ENCODE data around the gene ADAMTS9.

The ADAMTS9 gene

DNA sequence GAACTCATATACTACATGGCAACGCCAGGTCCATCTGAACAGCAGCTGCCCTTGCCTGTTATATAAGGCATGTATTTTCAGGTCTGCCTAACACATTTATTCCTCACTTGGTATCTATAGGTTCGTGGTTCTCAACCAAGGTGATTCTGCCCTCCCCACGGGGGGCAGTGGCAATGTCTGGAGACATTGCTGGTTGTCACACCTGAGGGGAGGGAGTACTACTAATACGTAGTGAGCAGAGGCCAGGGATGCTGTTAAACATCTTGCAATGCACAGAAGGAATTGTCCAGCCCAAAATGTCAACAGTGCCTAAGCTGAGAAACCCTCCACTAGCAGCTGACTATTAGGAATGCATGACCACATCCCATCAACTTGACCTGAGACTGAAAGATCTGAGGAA lies 32.6 kb downstream of the ADAMTS9 start:
- DNase-seq (ENCODE audit: low spot score), result no peak
- FAIRE-seq, result no peak

GRCh38 chr3:64654013-64654412 lies 33.8 kb downstream of the ADAMTS9 start:
- no peak for FAIRE-seq

GRCh38 chr3:64653101-64653500 lies 34.7 kb downstream of the ADAMTS9 start:
- no peak for DNase-seq (ENCODE audit: low spot score)
- no peak for FAIRE-seq

More at GRCh38 chr3:64654013-64654412, 33.8 kb downstream of the ADAMTS9 start:
- DNase-seq (ENCODE audit: low spot score), result peak; percentile 32

DNA sequence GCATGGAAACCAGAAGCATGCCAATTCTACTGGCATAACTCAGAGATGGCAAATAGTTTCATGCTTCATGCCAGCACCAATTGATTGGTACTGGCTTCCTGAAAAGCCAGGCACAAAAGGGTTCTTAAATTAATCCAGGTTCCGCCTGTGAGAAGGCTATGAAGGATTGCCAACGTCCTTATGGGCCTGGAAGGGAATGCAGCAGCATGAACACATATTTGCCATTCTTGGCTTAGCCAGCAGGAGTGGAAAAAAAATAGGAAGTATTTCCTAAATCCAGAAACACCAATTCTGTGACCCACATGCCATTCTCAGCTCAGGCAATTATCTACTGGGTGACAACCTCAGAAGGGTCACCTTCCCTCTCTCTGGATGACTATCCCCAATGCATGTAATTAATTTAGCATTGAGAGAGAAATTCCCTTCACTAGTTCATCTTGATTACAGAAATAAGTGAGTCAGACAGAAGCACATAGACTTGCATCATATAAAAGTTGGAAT lies 36.0 kb downstream of the ADAMTS9 start:
- FAIRE-seq, result no peak
- DNase-seq (ENCODE audit: low spot score), result no peak

DNA sequence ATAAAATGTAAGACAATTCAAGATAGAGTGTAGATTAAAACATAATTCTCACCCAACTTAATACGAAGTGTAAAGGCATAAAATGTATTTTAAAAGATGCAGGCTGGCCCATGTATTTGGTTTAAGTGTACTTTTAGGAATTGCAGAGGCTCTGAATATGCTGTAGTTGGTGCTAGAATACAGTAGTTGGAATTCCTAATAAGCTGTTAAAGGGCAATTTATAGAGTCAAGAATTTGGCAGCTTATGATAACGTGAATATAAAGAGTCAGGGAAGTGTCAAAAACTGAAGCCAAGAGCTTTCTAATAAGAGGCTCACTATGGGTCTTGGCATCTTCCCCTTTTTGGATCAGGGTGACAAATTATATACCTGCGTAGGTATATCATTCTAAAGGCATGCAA lies 36.5 kb downstream of the ADAMTS9 start:
- FAIRE-seq (no peak), DNase-seq (ENCODE audit: low spot score) (no peak)

DNA sequence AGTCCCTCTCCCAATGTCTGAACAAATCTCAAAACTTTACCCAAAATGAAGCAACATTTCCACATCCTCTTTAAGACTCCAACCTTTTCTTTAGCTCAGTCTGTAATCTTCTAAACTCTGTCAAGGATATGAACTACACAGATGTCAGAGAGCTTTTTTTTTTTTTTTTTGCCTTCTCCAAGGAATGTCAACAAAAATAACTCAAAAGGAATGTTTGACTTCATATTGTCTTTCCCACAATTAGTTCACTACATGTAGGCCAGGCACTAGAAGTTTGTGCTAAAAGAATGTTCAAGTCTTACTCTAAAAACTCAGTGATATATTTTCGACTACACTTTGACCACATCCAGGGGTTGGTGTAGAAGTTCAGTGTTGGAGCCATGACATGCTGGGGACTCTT lies 37.1 kb downstream of the ADAMTS9 start:
- DNase-seq (ENCODE audit: low spot score) (no peak), FAIRE-seq (no peak)

GRCh38 chr3:64650096-64650622 lies 37.6 kb downstream of the ADAMTS9 start:
- DNase-seq (ENCODE audit: low spot score) (no peak), FAIRE-seq (no peak)

GRCh38 chr3:64648927-64649906 lies 38.6 kb downstream of the ADAMTS9 start:
- FAIRE-seq (no peak), DNase-seq (ENCODE audit: low spot score) (no peak)

GRCh38 chr3:64647825-64648224 lies 40.0 kb downstream of the ADAMTS9 start:
- FAIRE-seq, result no peak
- DNase-seq (ENCODE audit: low spot score), result no peak

DNA sequence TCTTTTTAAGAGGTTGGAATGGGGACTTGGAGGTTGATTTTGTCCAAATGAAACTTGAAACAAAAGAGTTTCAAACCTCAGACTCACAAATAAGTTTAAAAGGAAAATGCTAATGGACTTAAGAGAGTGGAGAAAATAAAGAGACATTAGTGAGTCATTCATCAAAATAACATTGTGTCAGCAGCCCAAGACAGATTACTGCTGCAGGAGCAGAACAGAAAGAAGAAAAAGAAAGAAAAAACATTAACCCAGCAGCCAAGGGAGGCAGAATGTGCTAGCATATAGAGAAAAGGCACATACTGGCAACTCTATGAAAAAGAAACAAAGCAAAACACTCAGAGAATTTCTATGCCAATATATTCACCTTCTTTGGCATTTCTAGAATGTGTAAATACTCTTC lies 42.6 kb downstream of the ADAMTS9 start:
- FAIRE-seq (no peak), DNase-seq (ENCODE audit: low spot score) (no peak)

GRCh38 chr3:64644483-64644882 lies 43.3 kb downstream of the ADAMTS9 start:
- FAIRE-seq (no peak), DNase-seq (ENCODE audit: low spot score) (no peak)

DNA sequence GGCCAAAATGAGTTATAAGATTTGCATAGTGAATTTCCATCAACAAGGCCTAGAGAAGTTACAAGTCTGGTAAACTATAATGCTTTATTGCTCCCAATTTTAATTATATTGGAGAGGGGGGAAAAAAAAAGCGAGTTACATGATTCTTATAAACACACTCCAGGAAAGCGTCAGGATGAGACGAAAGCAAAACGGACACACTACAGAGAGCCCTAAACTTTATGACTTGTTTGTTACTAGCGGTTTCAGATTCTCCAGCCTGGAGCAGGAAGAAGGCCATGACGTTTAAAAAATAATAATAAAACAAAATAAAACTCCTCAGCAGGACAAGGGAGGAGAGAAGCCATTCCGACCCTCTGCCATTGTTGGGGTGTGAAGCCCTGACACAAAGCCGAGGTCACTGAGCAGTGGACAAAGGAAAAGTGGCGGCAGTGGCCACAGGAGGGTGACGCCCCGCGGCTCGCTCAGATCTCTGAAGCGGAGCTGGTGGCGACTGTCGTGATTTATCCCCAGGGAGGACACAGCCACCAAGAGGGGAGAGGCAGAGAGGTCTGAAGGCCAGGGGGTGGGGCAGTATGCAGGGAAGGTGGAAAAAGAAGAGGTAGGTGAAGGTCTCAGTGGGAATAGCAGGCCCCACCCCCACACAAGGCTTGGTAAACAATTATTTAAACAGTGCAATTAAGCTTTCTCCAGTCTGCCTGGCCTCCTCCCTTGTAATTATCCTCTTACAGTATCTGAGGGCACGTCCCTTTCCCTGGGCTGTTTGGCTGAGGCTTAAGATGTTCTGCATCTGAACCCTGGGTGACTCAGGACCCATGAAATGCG lies 45.3 kb downstream of the ADAMTS9 start:
- DNase-seq (ENCODE audit: low spot score) (no peak), FAIRE-seq (no peak)

- no peak for DNase-seq (ENCODE audit: low spot score)
- no peak for FAIRE-seq
Observed at GRCh38 chr3:64638981-64639481, 48.8 kb downstream of the ADAMTS9 start.

GRCh38 chr3:64638511-64638910 lies 49.3 kb downstream of the ADAMTS9 start:
- no peak for DNase-seq (ENCODE audit: low spot score)

DNA sequence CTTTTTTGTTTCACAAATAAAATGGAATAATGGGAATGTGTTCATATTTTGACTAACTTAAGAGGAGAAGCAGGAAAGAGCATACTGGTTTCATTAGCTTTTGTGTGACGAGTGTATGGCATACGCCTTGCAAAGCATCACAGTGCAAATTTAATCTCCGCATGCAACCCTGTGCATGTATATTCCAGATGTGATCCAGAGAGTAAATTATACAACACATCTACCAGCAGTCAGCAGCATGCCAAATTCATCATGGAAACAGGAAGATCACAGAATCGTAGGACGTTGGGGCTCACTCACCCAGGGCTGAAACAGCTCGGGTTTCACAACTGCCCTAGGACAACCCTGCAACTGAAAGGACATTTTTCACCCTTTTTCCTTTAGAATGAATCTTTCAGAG lies 53.4 kb downstream of the ADAMTS9 start:
- FAIRE-seq (no peak), DNase-seq (ENCODE audit: low spot score) (no peak)

More at GRCh38 chr3:64638511-64638910, 49.3 kb downstream of the ADAMTS9 start:
- no peak for FAIRE-seq

GRCh38 chr3:64631951-64632350 lies 55.8 kb downstream of the ADAMTS9 start:
- no peak for FAIRE-seq
- DNase-seq (ENCODE audit: low spot score), result no peak

DNA sequence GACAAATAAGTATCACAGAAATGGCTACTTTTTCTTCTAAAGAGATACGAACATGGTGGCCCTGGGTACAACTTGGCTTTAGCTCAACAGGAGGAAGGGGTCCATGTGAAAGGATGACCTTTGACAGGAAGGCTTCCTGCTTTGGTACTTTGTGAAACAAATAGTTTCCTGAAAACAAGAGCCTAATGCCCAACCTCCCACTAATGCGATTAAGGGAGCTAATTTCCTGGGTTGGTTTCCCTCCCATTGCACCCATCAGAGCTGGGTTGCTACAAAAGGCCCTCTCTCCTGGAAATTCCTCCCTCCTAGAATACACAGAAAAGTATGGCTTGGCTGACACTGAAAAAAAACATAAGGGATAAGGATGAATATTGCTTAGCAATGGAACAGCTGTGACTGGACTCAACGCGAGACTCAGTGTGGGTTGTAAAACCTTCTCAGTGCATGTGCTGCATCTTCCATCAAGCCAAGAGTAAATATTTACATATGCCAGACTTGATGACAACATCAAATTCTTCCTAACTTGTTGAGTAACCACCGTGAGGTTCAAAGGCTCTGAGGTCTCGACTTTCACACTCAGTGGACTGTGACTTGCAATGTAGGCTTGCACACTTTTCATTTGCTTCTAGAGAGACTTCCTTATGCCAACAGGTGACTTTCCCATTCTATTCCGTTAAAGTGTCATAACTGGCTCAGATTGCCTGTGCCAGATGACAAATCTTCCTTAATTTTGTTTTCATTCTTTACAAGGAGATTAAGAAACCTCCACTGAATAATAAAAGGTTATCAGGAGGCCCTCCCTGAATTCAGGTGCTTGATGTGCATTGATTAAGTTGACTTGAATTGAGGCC lies 60.1 kb downstream of the ADAMTS9 start:
- FAIRE-seq (no peak), DNase-seq (ENCODE audit: low spot score) (no peak)

GRCh38 chr3:64627042-64627441 lies 60.8 kb downstream of the ADAMTS9 start:
- FAIRE-seq (no peak), DNase-seq (ENCODE audit: low spot score) (no peak)

- DNase-seq (ENCODE audit: low spot score), result no peak
- no peak for FAIRE-seq
Observed at GRCh38 chr3:64625381-64625780, 62.4 kb downstream of the ADAMTS9 start.

- FAIRE-seq (no peak), DNase-seq (ENCODE audit: low spot score) (peak; percentile 7)
Observed at GRCh38 chr3:64623125-64623524, 64.7 kb downstream of the ADAMTS9 start.

Data from RCC 7860 (cell line).